ENCODE measurements around the gene RSU1. TPM values are rescaled to one million over a fixed set of nuclear protein-coding genes. Genes with fewer than 3 reads are reported as not detected.

The RSU1 gene
- total RNA-seq, 1 donor from 2014 or later: 142 TPM

DNA sequence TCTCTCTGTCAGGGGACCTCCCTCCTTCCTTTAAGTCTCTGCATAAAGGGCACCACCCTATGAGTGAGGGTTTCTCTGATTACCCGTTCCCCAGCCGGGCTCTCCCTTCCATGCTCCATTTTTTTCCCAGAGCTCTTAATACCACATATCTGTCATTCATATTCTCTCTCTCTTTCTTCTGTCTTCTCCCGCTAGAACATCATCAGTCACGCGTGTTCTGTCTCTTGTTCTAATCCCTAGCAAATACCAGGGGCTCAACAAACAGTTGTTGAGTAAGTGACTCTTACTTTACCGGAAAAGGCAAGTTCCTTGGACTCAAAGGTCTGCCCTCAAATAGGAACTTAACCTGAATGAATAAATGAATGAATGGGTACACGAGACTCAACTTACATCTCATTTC lies 68.5 kb downstream of the RSU1 start:
- H3K4me3 Mint-ChIP-seq (ENCODE audit: unreplicated experiment): no peak overlapping the region
- Histone ChIP-seq H3K9ac (ENCODE audit: low read length) (no peak overlapping the region), H3K27ac (ENCODE audit: low read depth, low read length) (no peak overlapping the region), H3K79me2 (ENCODE audit: insufficient read depth, low read length) (peaks cover 12% of the 10 kb centered on the region), H3K4me3 (ENCODE audit: insufficient read depth, low read depth, low read length) (no peak overlapping the region), H4K20me1 (ENCODE audit: insufficient read depth, low read length) (peaks cover 50% of the 10 kb centered on the region), H2AFZ (ENCODE audit: low read depth, low read length) (no peak overlapping the region), H3K4me1 (ENCODE audit: insufficient read depth, low read length) (no peaks in the 10 kb centered on the region), H3K4me2 (ENCODE audit: low read length) (no peak overlapping the region), H3K9me3 (ENCODE audit: insufficient read depth, low read depth, low read length) (no peaks in the 10 kb centered on the region), H3K36me3 (ENCODE audit: insufficient read depth, low read length) (peaks cover 22% of the 10 kb centered on the region), H3K27me3 (ENCODE audit: insufficient read depth, low read length) (no peaks in the 10 kb centered on the region)
- H3K9me3 Mint-ChIP-seq (ENCODE audit: unreplicated experiment): no peaks in the 10 kb centered on the region
- H3K4me1 Mint-ChIP-seq (ENCODE audit: low read depth, unreplicated experiment): no peaks in the 10 kb centered on the region
- H3K27ac Mint-ChIP-seq (ENCODE audit: unreplicated experiment): no peak overlapping the region
- no peaks in the 10 kb centered on the region for H3K27me3 Mint-ChIP-seq (ENCODE audit: low read depth, unreplicated experiment)
- FAIRE-seq (no peak), DNase-seq (ENCODE audit: low read depth) (no peak)
- H3K36me3 Mint-ChIP-seq (ENCODE audit: low read depth, unreplicated experiment): peaks cover 24% of the 10 kb centered on the region
- TF ChIP-seq EZH2 (IDR thresholded peaks at IDR 0.05; ENCODE audit: insufficient read depth, low read length): no peak
- TF ChIP-seq, protein P1, sequence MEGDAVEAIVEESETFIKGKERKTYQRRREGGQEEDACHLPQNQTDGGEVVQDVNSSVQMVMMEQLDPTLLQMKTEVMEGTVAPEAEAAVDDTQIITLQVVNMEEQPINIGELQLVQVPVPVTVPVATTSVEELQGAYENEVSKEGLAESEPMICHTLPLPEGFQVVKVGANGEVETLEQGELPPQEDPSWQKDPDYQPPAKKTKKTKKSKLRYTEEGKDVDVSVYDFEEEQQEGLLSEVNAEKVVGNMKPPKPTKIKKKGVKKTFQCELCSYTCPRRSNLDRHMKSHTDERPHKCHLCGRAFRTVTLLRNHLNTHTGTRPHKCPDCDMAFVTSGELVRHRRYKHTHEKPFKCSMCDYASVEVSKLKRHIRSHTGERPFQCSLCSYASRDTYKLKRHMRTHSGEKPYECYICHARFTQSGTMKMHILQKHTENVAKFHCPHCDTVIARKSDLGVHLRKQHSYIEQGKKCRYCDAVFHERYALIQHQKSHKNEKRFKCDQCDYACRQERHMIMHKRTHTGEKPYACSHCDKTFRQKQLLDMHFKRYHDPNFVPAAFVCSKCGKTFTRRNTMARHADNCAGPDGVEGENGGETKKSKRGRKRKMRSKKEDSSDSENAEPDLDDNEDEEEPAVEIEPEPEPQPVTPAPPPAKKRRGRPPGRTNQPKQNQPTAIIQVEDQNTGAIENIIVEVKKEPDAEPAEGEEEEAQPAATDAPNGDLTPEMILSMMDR (IDR thresholded peaks at IDR 0.05; ENCODE audit: insufficient read depth, low read depth, low read length): no peak

DNA sequence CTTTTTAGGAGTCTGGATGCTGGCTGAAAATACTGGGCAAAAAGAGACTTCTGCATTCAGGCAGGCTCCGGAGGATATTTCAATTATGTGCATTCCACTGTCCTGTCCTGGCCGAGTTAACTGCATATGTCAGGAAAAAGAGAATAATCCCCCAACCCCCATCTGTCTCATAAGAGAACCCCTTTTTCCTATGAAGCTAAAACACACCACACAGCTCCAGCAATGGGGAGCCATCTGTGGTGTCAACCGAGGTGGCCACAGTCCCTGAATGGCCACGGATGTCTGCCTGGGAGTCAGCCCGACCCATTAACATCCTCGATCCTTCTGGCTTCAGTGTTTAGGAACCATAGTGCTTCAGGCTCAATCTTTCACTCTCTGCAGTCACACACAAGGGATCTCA lies 70.4 kb downstream of the RSU1 start:
- no peak overlapping the region for H2AFZ ChIP-seq (ENCODE audit: low read depth, low read length)

DNA sequence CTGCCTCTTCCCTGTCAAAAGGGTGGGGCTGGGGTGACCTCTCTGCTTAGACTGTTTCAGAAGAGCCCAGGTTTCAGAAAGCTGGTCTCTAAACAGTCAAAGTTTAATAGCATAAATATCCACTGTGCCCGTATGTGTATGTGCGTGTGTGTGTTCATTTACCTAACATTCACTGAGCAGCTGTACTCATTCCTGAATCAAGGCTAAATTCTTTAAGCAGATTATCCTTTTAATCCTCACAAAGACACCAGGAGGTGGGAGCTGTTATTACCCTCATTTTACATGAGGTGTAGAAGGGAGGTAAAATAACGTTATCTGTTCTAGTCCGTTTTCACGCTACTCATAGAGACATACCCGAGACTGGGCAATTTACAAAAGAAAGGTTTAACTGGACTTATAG lies 72.2 kb downstream of the RSU1 start:
- Mint-ChIP-seq H3K4me1 (ENCODE audit: low read depth, unreplicated experiment) (no peaks in the 10 kb centered on the region), H3K4me3 (ENCODE audit: unreplicated experiment) (no peak overlapping the region), H3K36me3 (ENCODE audit: low read depth, unreplicated experiment) (peaks cover 17% of the 10 kb centered on the region), H3K27ac (ENCODE audit: unreplicated experiment) (no peak overlapping the region), H3K9me3 (ENCODE audit: unreplicated experiment) (no peaks in the 10 kb centered on the region), H3K27me3 (ENCODE audit: low read depth, unreplicated experiment) (no peaks in the 10 kb centered on the region)
- no peaks in the 10 kb centered on the region for H3K27me3 ChIP-seq (ENCODE audit: insufficient read depth, low read length)
- TF ChIP-seq EZH2 (IDR thresholded peaks at IDR 0.05; ENCODE audit: insufficient read depth, low read length): no peak
- TF ChIP-seq, protein P1 (IDR thresholded peaks at IDR 0.05; ENCODE audit: insufficient read depth, low read depth, low read length): no peak
- no peak overlapping the region for H3K4me2 ChIP-seq (ENCODE audit: low read length)
- no peak for DNase-seq (ENCODE audit: low read depth)
- peaks cover 12% of the 10 kb centered on the region for H3K79me2 ChIP-seq (ENCODE audit: insufficient read depth, low read length)
- H4K20me1 ChIP-seq (ENCODE audit: insufficient read depth, low read length): peaks cover 45% of the 10 kb centered on the region
- FAIRE-seq: no peak
- no peak overlapping the region for H3K27ac ChIP-seq (ENCODE audit: low read depth, low read length)
- H3K36me3 ChIP-seq (ENCODE audit: insufficient read depth, low read length): peaks cover 5% of the 10 kb centered on the region
- no peaks in the 10 kb centered on the region for H3K9me3 ChIP-seq (ENCODE audit: insufficient read depth, low read depth, low read length)
- no peak overlapping the region for H3K4me3 ChIP-seq (ENCODE audit: insufficient read depth, low read depth, low read length)
- H2AFZ ChIP-seq (ENCODE audit: low read depth, low read length): no peak overlapping the region
- no peak overlapping the region for H3K9ac ChIP-seq (ENCODE audit: low read length)
- H3K4me1 ChIP-seq (ENCODE audit: insufficient read depth, low read length): no peaks in the 10 kb centered on the region

More for the DNA sequence above, 70.4 kb downstream of the RSU1 start:
- Histone ChIP-seq H4K20me1 (ENCODE audit: insufficient read depth, low read length) (peaks cover 50% of the 10 kb centered on the region), H3K27me3 (ENCODE audit: insufficient read depth, low read length) (no peaks in the 10 kb centered on the region), H3K4me1 (ENCODE audit: insufficient read depth, low read length) (no peaks in the 10 kb centered on the region), H3K27ac (ENCODE audit: low read depth, low read length) (no peak overlapping the region), H3K36me3 (ENCODE audit: insufficient read depth, low read length) (peaks cover 15% of the 10 kb centered on the region), H3K9me3 (ENCODE audit: insufficient read depth, low read depth, low read length) (no peaks in the 10 kb centered on the region), H3K4me2 (ENCODE audit: low read length) (no peak overlapping the region), H3K9ac (ENCODE audit: low read length) (no peak overlapping the region), H3K4me3 (ENCODE audit: insufficient read depth, low read depth, low read length) (no peak overlapping the region), H3K79me2 (ENCODE audit: insufficient read depth, low read length) (peaks cover 12% of the 10 kb centered on the region)
- DNase-seq (ENCODE audit: low read depth) (no peak), FAIRE-seq (no peak)
- no peaks in the 10 kb centered on the region for H3K4me1 Mint-ChIP-seq (ENCODE audit: low read depth, unreplicated experiment)
- TF ChIP-seq EZH2 (IDR thresholded peaks at IDR 0.05; ENCODE audit: insufficient read depth, low read length): no peak
- TF ChIP-seq, protein P1 (IDR thresholded peaks at IDR 0.05; ENCODE audit: insufficient read depth, low read depth, low read length): no peak
- H3K9me3 Mint-ChIP-seq (ENCODE audit: unreplicated experiment): no peaks in the 10 kb centered on the region
- no peak overlapping the region for H3K4me3 Mint-ChIP-seq (ENCODE audit: unreplicated experiment)
- H3K27ac Mint-ChIP-seq (ENCODE audit: unreplicated experiment): no peak overlapping the region
- H3K27me3 Mint-ChIP-seq (ENCODE audit: low read depth, unreplicated experiment): no peaks in the 10 kb centered on the region
- peaks cover 18% of the 10 kb centered on the region for H3K36me3 Mint-ChIP-seq (ENCODE audit: low read depth, unreplicated experiment)

All from astrocyte (in vitro differentiated cells and primary cell).